ENCODE data around the gene KRT86. TPM values are rescaled to one million over a fixed set of nuclear protein-coding genes. Genes with fewer than 3 reads are reported as not detected.
"Not testable (repeated sequence)": the region's sequence is repeated elsewhere in the genome, so short reads cannot be mapped to it uniquely, and the experiment has no call there.

Gene KRT86
- total and polyA plus RNA-seq, 5 experiments from 2014 or later: not detected

DNA sequence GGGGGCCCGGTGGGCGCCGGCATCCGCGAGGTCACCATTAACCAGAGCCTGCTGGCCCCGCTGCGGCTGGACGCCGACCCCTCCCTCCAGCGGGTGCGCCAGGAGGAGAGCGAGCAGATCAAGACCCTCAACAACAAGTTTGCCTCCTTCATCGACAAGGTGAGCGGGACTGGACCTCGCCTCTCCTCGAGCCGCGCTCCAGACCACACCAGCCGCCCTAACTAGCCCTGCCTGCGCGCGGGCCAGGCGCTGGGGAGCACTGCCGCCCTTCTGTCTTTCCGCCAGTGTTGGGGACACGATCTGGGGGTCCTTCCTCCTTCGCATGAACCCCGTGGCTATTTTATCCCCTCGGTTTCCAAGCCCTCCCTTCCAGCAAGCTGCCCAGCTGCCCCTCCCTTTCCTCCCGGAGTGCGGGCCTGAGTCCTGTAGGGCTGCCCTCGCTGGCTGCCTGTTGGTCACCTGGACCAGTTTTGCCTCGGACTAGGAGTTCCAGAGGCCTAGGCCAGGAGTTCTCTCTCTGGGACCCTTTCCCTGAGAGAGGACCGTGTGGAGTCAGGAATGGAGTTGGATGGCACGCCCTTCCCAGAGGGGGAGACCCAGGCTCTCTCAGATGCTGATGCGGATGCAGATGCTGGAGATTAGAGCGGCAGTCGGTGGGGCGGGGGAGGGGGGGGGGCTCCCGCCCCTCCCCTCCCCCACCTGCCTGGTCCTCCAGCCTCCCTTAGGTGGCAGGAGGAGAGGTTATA, 40.8 kb upstream of the KRT86 start:
- H3K27ac Mint-ChIP-seq: no peak overlapping the region
- POLR2A ChIA-PET: no interaction called here
- DNase-seq (no peak), ATAC-seq (no peak)
- no peak overlapping the region for H3K4me3 Mint-ChIP-seq
- peaks cover 30 to 72% (median 57%) of the 10 kb centered on the region in 5 donors for H3K27me3 Mint-ChIP-seq
- no peaks in the 10 kb centered on the region for H3K36me3 Mint-ChIP-seq
- peaks cover 0 to 5% (median 4%) of the 10 kb centered on the region in 4 donors for H3K4me1 Mint-ChIP-seq
- H3K9me3 Mint-ChIP-seq: no peaks in the 10 kb centered on the region

DNA sequence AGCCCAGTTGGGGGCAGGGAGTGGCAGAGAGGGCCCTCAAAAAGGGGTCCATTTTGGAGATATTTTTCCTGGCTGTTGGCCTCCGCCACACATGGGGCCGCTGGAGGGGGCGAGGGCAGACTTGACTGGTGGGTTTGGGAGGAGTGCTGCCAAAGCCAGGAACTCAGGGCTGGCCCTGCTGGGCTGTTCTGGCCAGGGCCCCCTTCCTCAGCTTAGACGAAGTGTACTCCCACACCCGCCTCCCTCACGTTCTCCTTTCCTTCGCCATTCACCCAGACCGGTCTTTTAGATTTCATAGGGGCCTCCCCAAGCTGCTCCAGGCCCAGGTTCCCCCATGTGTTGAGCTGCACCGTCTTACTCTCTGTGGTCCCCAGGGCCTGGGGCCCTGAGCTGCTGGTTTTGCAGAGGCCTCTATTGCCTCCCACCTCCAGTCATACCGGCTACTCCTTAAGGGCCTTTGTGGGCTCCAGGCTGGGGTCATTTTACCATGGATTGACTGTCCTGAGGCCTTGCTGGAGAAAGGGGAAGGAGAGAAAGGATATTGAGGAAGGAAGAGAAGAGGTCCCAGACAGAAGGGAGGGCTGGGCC, 40.1 kb upstream of the KRT86 start:
- Mint-ChIP-seq H3K9me3 (no peaks in the 10 kb centered on the region), H3K27me3 (peaks cover 29 to 73% (median 51%) of the 10 kb centered on the region in 5 donors), H3K4me1 (peaks cover 0 to 5% (median 4%) of the 10 kb centered on the region in 4 donors), H3K36me3 (no peaks in the 10 kb centered on the region), H3K27ac (peak overlapping the region in 1 of 10 donors; percentile 85), H3K4me3 (no peak overlapping the region)
- ATAC-seq (no peak), DNase-seq (no peak)
- POLR2A ChIA-PET: no interaction called here

DNA sequence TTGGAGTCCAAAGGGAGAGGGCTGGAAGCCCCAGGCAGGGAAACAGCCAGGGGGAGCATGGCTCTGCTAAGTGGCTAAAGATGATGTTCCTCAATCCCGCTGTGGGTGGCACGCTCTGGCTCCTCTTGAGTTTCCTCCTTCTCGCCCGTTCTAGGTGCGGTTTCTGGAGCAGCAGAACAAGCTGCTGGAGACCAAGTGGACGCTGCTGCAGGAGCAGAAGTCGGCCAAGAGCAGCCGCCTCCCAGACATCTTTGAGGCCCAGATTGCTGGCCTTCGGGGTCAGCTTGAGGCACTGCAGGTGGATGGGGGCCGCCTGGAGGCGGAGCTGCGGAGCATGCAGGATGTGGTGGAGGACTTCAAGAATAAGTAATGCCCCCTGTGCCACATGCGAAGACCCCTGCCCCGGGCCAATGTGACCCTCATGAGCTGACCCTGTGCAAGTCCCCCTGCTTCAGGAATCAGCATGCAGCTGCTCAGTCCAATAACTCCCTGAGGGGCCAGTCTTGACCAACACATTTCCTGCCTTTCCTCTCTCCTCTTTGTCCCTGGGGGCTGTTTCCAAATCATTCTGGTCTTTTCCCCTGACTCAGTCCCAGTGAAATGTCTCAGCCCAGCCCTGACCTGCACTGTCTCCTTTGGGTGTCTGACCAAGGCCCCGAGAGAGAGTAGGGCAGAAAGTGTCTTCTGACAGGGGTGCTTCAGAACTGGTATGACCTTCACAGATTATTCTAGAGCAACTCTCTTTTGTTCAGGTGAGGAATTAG, 39.3 kb upstream of the KRT86 start:
- POLR2A ChIA-PET: no interaction called here
- Mint-ChIP-seq H3K27me3 (peaks cover 23 to 69% (median 44%) of the 10 kb centered on the region in 5 donors), H3K27ac (peak overlapping the region in 2 of 10 donors; percentile 2 to 37), H3K36me3 (no peaks in the 10 kb centered on the region), H3K4me1 (peaks cover 0 to 5% (median 4%) of the 10 kb centered on the region in 4 donors), H3K9me3 (no peaks in the 10 kb centered on the region), H3K4me3 (no peak overlapping the region)
- ATAC-seq (no peak), DNase-seq (no peak)

DNA sequence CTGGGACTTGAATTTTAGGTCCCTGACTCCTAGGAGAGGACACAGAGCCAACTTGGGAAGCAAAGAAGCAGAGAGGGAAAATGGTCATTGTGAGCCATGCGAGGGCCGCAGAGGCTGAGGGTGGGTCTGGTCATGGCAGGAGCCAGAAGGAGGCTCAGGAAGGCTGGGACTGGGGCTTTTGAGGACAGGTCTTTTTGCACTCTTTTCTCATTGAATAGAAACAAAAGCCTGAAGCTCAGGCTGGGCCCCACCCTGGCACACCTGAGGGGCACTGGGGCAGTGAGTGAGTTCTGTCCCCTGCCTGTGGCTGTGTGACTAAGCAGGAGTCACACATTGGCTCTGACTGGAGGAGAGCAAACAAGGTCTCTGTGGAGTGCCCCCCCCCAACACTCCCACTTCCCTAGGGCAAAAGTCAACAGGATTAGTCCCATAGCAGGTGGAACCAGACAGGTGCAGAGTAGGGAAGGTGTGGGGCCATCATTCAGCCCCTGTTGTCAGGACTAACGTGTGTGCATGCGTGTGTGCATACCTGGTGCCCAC, 38.6 kb upstream of the KRT86 start:
- ATAC-seq: no peak
- no peaks in the 10 kb centered on the region for H3K9me3 Mint-ChIP-seq
- H3K27me3 Mint-ChIP-seq: peaks cover 19 to 62% (median 38%) of the 10 kb centered on the region in 5 donors
- DNase-seq: peak in 1 of 10 donors; percentile 40
- peaks cover 0 to 5% (median 4%) of the 10 kb centered on the region in 4 donors for H3K4me1 Mint-ChIP-seq
- H3K27ac Mint-ChIP-seq: peak overlapping the region in 1 of 10 donors; percentile 2
- H3K4me3 Mint-ChIP-seq: no peak overlapping the region
- POLR2A ChIA-PET: interaction anchor here (0.7 kb wide), 1 partner anchor 87 kb away, joined by 4 read pairs; no protein-coding TSS in a partner anchor
- H3K36me3 Mint-ChIP-seq: no peaks in the 10 kb centered on the region

DNA sequence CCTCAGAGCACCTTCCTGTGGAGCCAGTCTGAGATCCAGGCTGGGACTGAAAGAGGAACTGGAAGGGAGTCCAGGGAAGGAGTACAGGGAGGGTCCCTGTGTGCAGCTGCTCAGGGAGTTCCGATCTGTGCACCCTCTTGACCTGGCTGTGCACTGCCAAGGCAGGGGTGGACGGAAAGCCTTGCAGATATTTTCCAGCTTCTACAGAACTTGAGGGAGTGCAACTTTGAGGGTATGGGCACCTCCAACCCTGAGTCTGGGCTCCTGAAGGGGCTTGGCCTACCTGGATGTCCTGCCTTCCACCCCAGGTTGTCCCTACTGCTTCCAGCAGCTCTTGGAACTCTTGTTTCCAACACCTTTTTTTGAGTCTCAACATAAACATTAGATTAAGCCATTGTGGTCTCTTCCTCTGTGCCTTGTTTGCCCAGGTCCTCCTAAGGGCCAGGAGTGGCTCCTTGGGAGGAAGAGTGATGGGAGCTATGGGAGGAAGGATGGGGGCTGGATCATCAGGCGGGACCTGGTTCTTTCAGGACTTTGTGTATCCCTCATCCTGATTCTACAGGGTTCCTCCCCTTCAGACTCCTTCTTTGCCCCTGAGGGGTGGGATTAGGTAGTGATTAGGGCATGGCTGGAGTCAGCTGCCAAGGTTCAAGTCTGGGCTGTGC, 37.9 kb upstream of the KRT86 start:
- Mint-ChIP-seq H3K4me1 (peaks cover 0 to 5% (median 4%) of the 10 kb centered on the region in 4 donors), H3K27ac (no peak overlapping the region), H3K4me3 (no peak overlapping the region), H3K36me3 (no peaks in the 10 kb centered on the region), H3K27me3 (peaks cover 15 to 55% (median 31%) of the 10 kb centered on the region in 5 donors), H3K9me3 (no peaks in the 10 kb centered on the region)
- DNase-seq: peak in 1 of 10 donors; percentile 28
- POLR2A ChIA-PET: interaction anchor here (0.7 kb wide), 1 partner anchor 88 kb away, joined by 4 read pairs; no protein-coding TSS in a partner anchor
- ATAC-seq: no peak

DNA sequence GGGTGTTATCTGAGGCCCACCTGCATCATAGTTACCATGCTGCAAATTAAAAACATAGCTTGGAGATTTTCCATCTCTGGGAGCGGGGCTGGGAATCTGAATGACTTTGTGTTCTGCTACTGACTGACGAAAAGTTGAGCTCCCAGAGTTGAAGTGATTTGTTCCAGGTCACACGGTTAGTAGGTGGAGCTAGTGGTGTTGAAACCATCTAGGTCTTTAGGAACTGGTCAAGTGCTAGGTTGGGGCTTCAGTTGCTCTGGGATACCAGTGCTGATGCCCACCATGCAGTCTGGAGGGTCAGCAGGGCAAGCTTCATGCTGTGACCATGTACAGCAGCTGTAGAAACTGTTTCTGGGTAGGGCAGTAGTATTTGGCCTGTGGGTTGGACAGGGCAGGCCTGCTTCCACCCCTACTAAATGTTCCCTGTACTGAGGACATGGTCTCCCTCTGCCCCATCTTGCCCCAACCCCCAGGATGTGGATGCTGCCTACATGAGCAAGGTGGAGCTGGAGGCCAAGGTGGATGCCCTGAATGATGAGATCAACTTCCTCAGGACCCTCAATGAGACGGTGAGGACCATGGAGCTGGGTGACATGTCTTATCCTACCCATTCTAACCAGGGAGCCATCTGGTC, 36.1 kb upstream of the KRT86 start:
- Mint-ChIP-seq H3K36me3 (no peaks in the 10 kb centered on the region), H3K4me3 (no peak overlapping the region), H3K4me1 (peaks cover under 1 to 5% (median 4%) of the 10 kb centered on the region in 4 donors), H3K27me3 (peaks cover 4 to 40% (median 17%) of the 10 kb centered on the region in 5 donors), H3K27ac (no peak overlapping the region), H3K9me3 (no peaks in the 10 kb centered on the region)
- no peak for ATAC-seq
- no peak for DNase-seq
- POLR2A ChIA-PET: no interaction called here

DNA sequence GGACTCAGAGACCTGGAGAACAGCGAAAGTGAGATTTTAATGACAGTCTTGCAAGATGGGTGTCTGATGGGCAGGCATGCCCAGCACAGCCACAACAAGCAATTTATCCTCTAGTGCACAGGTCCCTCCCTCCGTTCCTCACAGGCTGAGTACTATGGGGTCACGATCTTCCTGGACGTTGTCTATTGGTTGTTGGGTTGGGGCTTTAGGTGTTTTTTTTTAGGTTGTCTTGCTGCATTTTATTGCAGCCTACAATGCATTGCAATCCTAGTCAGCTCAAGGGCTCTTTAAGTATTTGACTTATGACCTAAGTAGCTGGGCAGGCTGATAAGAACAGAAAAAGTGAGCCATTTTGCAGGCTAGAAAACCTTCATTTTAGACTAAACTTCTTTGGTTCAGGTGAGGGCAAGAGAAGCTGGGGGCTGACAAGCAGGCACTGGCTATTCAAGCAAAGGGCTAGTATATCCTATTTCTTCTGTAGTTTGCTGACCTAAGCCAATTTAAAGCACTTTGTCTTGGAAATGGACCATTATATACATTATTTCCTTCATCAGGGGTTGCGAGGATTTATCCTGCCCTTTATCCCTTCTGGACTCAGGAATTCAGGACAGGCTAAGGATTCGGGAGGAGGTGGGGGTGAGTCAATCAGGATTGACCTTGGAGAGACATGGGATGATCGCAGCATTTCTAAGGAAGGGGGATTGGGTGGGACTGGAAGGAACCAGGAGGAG, 35.4 kb upstream of the KRT86 start:
- DNase-seq (no peak), ATAC-seq (no peak)
- H3K36me3 Mint-ChIP-seq: no peaks in the 10 kb centered on the region
- H3K27ac Mint-ChIP-seq: no peak overlapping the region
- peaks cover 8 to 11% (median 10%) of the 10 kb centered on the region in 4 donors for H3K4me1 Mint-ChIP-seq
- no peaks in the 10 kb centered on the region for H3K9me3 Mint-ChIP-seq
- POLR2A ChIA-PET: no interaction called here
- H3K4me3 Mint-ChIP-seq: peak overlapping the region in 1 of 10 donors; percentile 38
- H3K27me3 Mint-ChIP-seq: peaks cover 4 to 33% (median 12%) of the 10 kb centered on the region in 5 donors

DNA sequence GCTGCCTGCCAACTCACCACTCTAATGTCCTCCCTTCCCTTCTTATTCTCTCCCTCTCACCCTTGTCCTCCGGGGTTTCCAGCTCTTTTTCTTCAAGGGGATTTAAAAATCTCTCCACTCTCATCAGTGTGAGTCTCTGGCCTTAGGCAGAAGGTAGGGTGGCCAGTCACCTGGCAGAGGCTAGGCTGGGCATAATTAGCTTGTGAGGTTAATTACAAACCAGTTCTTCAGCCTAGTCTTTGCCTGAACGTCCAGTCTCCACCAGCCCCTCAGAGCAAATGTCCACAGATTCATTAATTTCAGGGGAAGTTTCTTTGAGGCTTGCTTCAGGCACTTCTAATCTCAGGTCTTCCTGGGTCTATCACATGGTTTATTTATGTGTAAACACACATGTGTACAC, 34.7 kb upstream of the KRT86 start:
- Mint-ChIP-seq H3K27me3 (peaks cover 0 to 26% (median 6%) of the 10 kb centered on the region in 5 donors), H3K27ac (no peak overlapping the region), H3K4me1 (peaks cover 12 to 15% (median 14%) of the 10 kb centered on the region in 4 donors), H3K9me3 (no peaks in the 10 kb centered on the region), H3K36me3 (no peaks in the 10 kb centered on the region), H3K4me3 (no peak overlapping the region)
- ATAC-seq: no peak
- DNase-seq: no peak
- POLR2A ChIA-PET: no interaction called here

DNA sequence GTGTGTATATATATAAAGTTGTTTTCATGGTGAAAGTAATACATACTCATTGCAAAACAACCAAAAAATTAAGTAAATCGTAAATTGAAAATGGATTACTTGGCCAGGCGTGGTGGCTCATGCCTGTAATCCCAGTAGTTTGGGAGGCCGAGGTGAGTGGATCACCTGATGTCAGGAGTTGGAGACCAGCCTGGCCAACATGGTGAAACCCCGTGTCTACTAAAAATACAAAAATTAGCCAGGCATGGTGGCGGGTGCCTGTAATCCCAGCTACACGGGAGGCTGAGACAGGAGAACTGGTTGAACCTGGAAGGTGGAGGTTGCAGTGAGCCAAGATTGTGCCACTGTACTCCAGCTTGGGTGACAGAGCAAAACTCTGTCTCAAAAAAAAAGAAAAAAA, 34.2 kb upstream of the KRT86 start:
- H3K4me3 Mint-ChIP-seq, ATAC-seq, H3K27ac Mint-ChIP-seq, DNase-seq, H3K36me3 Mint-ChIP-seq, POLR2A ChIA-PET, H3K9me3 Mint-ChIP-seq: not testable (repeated sequence)
- Mint-ChIP-seq H3K27me3 (peaks cover 0 to 21% (median 5%) of the 10 kb centered on the region in 5 donors), H3K4me1 (peaks cover 12 to 20% (median 14%) of the 10 kb centered on the region in 4 donors)

DNA sequence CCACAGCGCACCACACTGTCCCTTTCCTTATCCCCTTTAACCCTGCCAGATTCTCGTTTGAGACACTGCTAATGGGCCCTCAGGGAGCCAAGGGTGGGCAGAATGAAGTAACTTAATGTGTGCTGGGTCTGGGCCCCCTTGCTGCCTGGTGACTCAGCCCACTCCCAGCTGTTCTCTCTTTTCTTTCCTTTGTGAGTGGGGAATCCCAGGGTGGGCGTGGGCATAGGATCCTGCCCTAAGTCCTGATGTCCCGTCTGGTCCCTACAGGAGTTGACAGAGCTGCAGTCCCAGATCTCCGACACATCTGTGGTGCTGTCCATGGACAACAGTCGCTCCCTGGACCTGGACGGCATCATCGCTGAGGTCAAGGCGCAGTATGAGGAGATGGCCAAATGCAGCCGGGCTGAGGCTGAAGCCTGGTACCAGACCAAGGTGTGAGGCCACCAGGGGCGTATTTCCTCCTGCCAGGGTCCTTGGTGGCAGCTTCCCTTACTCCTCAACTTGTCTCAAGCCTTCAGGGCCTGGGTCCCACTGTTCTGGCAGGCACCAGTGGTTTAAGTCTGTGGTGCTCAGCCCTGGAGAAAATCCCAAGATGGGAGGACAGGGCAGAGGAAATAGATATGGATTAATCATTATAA, 33.1 kb upstream of the KRT86 start:
- DNase-seq: no peak
- Mint-ChIP-seq H3K27me3 (peaks cover 0 to 18% (median 2%) of the 10 kb centered on the region in 5 donors), H3K9me3 (no peaks in the 10 kb centered on the region), H3K27ac (no peak overlapping the region), H3K36me3 (no peaks in the 10 kb centered on the region), H3K4me1 (peaks cover 12 to 20% (median 13%) of the 10 kb centered on the region in 4 donors), H3K4me3 (no peak overlapping the region)
- no peak for ATAC-seq
- POLR2A ChIA-PET: no interaction called here

Measured in naive thymus-derived CD8-positive, alpha-beta T cell (primary cell).